CD4-positive, alpha-beta T cell treated with Interleukin-6 for 4 hours (primary cell): ENCODE data around the gene UBTF.

ENCODE experiments used
- DNase-seq: peaks from one replicate; pipeline ENCODE4 v3.0.0-alpha.2; 2020; ENCODE audit warnings: mixed read lengths

UBTF gene

DNA sequence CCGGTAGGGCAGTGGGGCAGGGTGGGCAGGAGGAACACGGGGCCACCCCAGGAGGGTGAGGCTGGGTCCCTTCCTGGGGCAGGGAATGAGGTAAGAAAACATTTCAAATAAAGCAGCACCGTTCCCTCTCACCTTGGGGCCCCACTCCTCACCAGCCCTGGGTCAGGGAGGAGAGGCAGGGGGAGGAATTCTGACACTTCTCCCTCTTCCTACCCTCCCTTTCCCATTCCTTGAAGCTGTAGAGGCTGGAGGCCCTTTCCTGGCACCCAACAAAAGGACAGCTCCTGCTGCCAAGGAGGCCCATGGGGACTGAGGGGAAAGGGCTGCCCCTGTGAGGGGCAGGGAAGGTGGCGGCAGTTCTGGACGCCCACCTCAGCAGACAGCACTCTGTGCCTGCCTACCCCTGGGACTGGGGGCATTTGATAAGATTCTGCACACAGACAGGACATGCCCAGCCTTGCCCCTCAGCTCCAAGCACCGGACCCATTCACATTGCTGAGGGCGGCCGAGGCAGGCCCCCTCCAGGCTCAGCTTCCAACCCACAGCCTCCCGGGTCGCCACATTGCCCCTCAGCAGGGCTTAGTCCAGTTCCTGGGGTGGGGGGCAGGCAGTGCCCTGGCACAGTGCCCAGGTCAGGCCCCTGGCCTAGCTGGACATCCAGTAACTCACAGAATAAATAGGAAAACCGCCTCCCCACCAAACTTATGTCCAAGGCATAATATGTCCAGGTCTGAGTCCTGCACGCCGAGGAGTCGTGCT, 26.0 kb downstream of the UBTF start:
- DNase-seq: no peak

DNA sequence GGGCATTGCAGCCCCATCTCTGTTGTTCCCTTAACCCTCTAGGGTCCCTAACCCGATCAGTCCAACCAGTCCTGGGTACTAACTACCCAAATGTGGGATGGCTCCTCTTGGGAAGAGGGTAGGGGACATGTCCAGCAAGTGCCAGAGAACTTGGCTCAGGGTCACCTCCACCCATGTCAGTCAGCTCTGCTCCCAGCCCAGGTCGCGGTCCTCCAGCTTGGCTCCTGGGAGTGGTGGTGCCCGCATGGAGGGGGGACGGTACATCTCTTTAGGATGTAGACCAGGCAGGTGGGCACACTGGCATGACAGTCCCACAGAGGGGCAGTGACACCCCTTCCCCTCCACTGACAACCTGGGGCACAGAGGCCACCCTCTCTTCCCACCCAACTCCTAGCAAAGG, 26.7 kb downstream of the UBTF start:
- DNase-seq: no peak

DNA sequence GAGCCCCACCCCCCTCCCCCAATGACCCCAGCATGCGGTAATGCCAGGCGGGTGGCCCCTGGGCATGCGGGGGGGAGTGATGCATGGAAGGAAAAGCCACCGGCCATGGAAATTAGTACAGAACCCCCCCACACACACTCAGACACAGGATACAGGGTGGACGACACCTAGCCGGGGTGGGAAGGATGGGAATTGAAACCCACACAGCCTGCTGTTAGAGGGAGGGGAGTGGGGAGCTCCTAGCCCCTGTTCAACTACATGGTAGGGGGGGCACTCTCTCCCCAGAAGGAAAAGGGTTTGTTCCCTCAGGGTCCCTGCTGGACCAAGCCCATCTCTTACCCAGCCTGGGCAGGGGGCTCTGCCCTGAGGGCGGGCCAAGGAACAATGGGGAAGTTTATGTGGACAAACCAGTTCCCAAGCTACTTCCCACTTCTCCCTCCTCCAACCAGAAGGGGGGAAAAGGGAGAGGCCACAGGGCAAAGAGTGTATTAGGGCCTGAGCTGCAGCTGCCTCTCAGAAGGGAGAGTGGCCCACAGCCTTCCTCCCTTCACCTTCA, 27.5 kb downstream of the UBTF start:
- DNase-seq: no peak

DNA sequence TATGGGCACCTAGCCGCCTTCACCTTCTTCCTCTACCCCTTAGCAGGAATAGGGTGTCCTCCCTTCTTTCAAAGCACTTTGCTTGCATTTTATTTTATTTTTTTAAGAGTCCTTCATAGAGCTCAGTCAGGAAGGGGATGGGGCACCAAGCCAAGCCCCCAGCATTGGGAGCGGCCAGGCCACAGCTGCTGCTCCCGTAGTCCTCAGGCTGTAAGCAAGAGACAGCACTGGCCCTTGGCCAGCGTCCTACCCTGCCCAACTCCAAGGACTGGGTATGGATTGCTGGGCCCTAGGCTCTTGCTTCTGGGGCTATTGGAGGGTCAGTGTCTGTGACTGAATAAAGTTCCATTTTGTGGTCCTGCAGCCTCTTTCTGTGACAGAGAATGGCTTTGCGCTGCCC, 28.1 kb downstream of the UBTF start:
- DNase-seq: no peak

DNA sequence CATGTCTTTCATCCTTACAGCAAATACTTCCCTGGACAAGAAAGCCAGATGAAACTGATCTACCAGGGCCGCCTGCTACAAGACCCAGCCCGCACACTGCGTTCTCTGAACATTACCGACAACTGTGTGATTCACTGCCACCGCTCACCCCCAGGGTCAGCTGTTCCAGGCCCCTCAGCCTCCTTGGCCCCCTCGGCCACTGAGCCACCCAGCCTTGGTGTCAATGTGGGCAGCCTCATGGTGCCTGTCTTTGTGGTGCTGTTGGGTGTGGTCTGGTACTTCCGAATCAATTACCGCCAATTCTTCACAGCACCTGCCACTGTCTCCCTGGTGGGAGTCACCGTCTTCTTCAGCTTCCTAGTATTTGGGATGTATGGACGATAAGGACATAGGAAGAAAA, 29.0 kb downstream of the UBTF start:
- no peak for DNase-seq

DNA sequence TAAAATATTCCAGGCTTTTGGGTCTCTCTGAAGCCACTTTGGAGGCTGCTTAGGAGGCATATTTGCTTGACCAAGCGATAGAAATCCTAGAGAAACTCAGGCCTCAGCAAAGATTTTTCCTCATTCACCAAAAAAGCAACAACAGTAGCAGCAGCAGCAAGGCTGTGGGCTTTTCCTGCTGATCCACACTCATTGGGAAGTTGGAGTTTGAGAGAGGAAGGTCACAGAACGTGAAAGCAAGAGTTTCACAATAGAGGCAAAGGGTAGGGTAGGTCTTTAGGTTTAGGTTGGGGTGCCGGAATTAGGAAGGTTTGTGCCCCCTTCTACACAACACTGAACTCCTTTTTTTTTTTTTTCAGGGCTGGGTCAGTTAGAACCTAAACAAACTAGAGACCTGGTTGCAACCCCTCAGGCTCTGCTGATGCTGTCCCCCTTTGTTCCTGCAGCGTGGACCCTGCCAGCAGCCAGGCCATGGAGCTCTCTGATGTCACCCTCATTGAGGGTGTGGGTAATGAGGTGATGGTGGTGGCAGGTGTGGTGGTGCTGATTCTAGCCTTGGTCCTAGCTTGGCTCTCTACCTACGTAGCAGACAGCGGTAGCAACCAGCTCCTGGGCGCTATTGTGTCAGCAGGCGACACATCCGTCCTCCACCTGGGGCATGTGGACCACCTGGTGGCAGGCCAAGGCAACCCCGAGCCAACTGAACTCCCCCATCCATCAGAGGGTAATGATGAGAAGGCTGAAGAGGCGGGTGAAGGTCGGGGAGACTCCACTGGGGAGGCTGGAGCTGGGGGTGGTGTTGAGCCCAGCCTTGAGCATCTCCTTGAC, 30.7 kb downstream of the UBTF start:
- DNase-seq: no peak

DNA sequence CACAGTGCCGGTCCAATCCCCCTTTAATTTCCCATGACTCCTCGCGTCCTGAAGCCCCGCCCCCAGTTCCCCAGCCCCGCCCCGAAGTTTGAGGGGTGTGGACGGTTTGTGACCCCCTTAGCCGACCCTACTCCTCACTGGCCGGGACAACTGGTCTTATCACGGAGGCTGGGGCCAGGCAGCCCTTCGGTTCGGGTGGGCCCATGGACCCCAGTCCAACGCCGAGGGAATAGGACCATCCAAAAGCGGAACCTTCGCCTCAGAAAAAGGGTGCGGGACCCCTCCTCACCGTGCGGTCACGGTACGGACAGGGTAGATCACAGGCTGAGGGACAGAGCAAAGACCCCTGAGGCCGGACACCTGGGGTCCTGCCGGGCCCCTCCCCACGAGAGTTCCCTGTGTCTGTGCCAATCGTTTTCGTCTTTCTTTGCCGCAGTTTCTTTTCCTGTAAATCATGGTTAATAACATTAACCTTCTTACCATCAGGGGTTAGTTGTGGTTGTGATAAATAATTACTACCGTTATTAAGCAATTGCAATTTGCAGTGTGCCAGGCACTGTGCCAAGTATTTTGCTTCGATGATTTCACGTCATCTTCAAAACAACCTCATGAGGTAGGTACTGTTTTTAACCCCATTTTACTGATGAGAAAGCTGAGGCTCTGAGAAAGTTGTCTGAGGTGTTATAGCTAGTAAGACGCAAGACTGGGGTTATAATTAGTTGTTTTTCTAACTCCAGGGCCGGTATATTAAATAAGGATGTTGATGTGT, 32.2 kb downstream of the UBTF start:
- peak; percentile 31 for DNase-seq

DNA sequence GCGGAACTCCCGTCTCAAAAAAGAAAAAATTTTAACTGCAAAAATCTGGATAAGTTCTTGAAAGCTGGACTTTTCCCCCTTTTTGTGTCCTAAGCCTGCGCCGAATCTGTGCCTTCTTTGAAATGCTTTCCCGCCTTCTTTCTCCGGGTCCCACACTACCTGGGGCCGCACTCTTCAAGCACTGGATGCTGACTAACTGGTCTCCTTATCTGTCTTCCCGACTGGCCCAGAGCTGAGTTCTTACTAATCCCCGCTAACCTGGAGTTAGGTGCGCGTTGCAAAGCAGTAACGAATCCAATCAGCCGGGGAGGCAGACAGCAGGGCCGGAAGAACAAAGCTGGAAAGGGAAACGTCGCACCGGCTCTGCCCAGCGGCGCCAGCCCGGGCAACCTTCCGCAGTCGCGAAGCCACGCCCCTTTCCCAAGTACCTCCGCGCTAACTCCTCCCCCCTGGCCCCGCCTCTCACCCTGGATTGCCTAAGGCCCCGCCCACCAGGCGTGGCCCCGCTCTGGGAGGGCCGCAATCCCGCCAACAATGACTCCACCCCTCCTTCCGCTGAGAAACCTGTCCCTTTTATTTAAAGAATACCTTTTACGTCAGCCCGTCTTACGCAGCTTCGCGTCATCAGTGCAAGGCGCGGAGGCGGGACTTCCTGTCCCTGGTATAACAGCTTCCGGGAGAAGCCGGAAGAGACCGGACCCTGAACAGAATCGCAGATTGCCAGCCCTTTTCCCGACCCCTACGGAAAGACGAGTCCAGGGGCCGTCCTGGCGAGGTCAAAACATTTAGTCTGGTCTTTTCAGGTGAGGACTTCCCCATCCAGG, 33.0 kb downstream of the UBTF start, which contains the start of gene TMUB2:
Gene TMUB2 (plus strand): TSS at position 666 of the 824 bp plus-strand sequence. CDS start 737 bp downstream, outside the sequence.
- peak; percentile 100 for DNase-seq

DNA sequence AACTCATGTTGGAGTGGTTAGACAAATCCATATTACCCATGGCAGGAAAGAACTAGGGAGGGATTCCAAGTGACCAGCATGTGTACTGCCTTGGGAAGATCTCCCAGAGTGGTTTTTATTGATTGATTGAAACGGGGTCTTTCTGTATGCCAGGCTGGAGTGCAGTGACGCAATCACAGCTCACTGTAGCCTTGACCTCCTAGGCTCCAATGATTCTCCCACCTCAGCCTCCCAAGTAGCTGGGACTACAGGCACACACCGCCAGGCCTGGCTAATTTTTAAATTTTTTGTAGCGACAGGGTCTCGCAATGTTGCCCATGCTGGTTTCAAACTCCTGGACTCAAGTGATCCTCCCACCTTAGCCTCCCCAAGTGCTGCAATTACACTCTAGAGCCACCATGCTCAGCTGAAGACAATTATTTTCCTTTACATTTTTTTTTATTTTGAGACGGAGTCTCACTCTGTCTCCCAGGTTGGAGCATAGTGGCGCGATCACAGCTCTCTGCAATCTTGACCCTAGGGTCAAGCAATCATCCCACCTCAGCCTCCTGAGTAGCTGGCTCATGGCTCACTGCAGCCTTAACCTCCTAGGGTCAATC, 35.2 kb downstream of the UBTF start:
- no peak for DNase-seq

DNA sequence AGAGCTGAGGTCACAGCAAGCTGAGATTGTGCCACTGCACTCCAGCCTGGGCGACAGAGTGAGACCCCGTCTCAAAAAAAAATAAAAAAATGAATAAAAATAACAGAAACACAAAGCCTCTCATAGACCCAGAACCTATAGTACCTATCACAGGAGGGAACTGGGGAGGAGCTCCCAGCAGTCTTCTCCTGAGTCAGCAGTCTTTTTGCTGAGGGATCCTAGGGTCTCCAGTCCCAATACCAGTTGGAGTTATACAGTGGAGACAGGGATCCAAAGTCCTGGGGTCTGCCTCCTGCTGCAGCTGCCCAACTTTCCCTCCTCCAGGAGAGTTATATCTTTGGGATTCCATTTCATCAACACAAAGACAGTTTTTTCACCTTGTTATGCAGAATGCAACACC, 36.5 kb downstream of the UBTF start:
- no peak for DNase-seq

DNA sequence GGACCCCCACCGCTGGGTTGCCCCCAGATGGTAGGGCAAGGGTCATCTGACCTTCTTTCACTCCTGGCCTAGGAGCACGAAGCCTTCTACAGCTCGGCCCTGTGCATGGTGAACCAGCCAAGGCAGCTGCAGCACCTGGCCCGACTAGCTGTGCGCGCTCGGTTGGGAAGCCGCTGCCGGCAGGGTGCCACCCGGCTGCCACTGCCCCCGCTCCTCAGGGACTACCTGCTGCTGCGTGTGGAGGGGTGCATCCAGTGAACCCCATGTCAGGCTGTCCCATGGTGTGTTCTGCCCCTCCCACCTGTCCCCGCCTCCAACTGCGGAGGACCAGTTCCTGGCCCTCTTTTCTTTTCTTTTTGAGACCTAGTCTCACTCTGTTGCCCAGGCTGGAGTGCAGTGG, 41.3 kb downstream of the UBTF start:
- DNase-seq: no peak

DNA sequence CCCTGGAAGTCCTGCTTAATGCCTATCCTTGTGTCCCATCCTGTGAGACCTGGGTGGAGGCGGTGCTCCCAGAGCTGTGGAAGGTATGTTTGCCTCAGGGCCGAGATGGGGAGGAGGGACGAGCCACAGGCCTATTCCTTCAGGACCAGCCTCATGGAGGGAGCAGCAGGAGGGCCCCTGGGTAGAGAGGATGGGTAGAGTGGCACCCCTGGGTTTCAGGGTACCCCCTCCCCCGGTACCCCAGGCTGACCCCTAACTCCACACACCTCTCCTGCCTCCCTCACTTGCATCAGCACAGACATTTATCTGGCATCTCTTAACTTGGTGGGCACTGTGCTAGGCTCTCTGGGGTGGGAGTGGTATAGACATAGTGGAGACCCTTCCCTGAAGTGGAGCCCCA, 41.8 kb downstream of the UBTF start:
- no peak for DNase-seq

DNA sequence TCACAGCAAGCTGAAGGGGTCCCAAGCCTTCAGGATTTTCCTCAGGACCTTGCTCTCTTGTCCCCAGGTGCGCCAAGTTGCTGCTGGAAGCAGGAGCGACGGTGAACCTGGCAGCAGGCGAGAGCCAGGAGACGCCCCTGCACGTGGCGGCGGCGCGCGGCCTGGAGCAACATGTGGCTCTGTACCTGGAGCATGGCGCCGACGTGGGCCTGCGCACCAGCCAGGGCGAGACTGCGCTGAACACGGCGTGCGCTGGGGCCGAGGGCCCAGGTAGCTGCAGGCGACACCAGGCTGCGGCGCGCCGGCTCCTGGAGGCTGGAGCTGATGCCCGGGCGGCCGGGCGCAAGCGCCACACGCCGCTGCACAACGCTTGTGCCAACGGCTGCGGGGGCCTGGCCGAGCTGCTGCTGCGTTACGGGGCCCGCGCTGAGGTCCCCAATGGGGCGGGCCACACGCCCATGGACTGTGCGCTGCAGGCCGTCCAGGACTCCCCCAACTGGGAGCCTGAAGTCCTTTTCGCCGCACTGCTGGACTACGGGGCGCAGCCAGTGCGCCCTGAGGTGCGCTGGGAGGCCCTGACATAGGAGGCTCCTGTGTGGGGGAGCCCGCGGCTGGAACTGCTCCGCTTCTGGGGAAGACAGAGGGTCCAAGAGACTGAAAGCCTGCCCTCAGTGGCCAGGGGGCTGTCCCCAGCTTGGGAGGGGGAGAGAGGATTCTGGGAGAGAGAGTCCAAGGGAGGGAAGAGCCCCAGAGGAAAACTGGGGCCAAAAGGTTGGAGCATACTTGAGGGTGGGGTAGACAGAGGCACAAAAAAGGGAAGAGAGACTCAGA, 42.6 kb downstream of the UBTF start:
- no peak for DNase-seq

DNA sequence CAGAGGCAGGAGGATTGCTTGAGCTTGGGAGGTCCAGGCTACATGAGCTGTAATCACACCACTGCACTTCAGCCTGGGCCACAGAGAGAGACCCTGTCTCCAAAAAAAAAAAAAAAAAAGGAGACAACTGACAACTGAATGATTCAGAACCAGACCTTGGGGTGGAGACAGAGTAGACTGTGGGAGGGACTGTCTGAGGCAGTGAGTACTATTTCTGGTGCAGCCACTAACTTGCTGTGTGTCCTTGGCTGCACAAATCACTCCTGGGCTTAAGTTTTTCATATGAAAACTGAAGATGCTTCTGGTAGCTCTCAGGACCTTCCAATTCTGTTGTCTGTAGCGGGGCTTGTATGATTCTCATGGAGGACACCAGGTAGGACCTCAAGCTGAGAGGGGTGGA, 43.2 kb downstream of the UBTF start:
- DNase-seq: no peak

DNA sequence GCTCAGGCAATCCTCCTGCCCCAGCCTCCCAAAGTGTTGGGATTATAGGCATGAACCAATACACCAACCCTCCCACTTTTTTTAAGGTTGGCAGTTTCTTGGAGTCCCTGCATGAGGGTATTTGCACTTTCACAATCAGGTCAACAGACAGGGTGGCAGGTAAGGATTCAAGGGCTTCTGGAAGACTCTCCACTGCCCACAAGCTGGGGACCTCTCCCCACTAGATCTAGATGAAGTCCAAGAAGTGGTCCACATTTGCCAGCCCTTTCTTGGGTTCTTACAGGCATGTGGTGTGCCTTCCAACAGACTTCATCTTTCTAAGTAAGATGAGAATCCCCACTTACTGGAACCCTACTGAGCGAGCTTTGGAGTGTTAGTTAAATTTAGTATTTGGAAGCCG, 45.0 kb downstream of the UBTF start:
- no peak for DNase-seq

DNA sequence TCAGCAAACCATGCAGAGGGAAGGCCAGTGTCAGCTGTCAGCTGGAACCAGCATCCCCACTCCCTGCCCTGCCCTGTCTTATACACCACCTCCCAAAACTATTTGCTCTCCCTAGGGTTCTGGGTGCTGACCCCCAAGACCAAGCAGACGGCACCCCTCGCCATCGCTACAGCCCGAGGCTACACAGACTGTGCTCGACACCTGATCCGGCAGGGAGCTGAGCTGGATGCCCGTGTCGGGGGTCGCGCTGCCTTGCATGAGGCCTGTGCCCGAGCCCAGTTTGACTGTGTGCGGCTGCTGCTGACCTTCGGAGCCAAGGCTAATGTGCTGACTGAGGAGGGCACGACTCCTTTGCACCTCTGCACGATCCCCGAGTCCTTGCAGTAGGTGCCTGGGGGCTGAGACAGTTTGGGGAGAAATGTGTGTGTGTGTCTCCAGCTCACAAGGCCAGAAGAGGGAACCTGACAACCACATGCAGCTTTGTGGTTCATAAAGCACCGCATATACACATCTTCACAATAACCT, 47.5 kb downstream of the UBTF start:
- DNase-seq: no peak

DNA sequence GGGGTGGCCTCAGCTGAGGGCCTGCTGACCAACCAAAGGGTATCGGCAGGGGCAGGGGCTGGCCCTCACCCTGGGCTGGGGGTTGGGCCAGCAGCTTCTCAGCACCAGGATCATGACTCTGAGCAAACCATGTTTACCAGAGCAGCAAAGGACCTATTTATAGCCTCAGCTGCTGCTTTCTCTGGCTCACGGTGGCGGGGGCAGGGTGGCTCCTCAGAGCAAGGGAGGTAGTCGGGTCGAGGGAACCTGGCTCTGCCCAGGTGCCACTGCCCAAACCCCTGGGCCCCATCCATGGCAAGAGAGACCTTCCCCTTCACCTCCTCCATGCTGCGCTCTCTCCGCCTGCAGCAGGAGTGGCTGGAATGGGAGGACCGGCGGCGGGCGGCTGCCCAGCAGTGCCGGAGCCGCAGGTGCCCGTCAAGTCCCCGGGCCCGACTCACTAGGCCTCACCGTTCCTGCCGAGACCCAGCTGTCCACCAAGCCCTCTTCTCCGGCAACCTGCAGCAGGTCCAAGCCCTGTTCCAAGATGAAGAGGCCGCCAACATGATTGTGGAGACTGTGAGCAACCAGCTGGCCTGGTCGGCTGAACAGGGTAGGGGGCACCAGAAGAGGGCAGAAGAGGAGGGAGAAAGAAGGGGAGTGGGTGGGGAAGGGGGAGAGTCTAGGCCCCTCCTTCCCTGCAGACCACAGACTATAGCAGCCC, 48.8 kb downstream of the UBTF start, which contains the start of gene ASB16:
Gene ASB16 (plus strand): TSS at position 206 of the 703 bp plus-strand sequence. CDS start 86 bp downstream, at position 292.
- no peak for DNase-seq

DNA sequence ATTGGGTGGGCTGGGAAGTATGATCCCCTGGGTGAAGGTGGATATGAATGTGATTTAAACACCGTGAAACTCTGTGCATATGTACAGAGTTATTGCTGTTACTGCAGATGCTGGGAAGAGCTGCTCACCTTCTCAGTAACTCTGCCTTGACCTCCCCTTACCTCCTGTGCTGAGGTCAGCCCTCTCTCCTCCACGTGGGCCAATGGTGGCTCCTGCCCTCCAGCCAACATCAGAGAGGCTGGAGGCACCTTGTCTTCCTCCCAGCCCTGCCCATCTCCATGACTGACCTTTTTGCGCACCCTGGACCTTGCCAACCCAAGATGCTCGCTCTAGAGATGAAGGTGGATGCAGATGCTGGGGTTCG, 49.4 kb downstream of the UBTF start:
- DNase-seq: no peak

DNA sequence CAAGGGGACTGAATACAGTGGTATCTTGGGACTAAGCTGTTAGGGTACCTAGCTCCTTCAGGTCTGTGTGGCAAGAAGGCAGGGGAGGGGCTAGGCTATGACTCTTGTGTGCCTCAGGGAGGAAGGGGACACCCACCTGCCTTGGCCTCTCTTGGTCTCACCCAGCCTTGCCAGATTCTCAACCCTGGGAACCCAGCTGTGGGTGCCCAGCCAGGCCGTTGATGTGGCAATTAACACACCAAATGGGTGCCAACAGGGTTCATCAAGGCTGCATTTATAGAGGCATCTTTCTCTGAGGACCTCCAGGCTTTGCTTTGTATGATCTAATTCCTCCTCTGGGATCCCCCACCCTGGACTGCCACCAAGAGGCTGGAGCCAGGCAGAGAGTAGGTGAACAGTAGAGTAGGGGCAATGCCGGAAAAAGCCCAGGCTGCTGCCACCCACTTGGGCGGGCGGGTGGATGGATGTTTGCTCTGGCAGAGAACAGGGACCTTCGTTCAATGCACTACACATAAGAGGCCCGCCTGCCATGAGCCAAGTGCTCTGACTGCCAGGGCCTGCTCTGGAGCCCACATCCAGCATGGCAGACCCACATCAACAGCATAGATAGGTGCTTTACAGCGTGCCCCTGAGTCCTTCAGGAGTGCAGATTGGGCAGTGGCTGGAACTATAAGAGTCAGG, 52.2 kb downstream of the UBTF start:
- DNase-seq: no peak
